Fibroblast of villous mesenchyme (primary cell): Measurements from ENCODE around the gene SLC25A38. TPM values are rescaled to one million over a fixed set of nuclear protein-coding genes. Genes with fewer than 3 reads are reported as not detected.

Source experiments
- DNase-seq: peaks from one replicate; pipeline ENCODE4 v3.0.0-alpha.2; 2010; ENCODE audit warnings: low read depth
- H3K4me3 ChIP-seq: 2 replicates; pipeline ENCODE4 v1.5.1; 2011; ENCODE audit warnings: low read depth, mild to moderate bottlenecking, low read length
- CTCF ChIP-seq: IDR thresholded peaks from 2 replicates; pipeline ENCODE4 v1.5.1; 2012; ENCODE audit warnings: low read depth, mild to moderate bottlenecking, low read length; ENCODE audit not compliant: insufficient read depth
- total RNA-seq: library from RNA; depleted of rRNA; stranded (reverse); fragments of >200 nt; gene quantifications from 2 replicates; pipeline ENCODE4 v1.2.3, GENCODE V29; 2012

The SLC25A38 gene
- total RNA-seq, 1 donor = 22.5 TPM

- peak; percentile 33 for DNase-seq
- peak; percentile 72 for TF ChIP-seq CTCF
These were observed 5.1 kb upstream of the SLC25A38 start for GRCh38 chr3:39378088-39378487.

GRCh38 chr3:39378957-39379777 lies 4.0 kb upstream of the SLC25A38 start:
- TF ChIP-seq CTCF = no peak
- no peak for DNase-seq
- no peak overlapping the region for H3K4me3 ChIP-seq

More at GRCh38 chr3:39378088-39378487, 5.1 kb upstream of the SLC25A38 start:
- no peak overlapping the region for H3K4me3 ChIP-seq

GRCh38 chr3:39379778-39380155 lies 3.4 kb upstream of the SLC25A38 start:
- H3K4me3 ChIP-seq = no peak overlapping the region
- TF ChIP-seq CTCF = no peak
- no peak for DNase-seq

DNA sequence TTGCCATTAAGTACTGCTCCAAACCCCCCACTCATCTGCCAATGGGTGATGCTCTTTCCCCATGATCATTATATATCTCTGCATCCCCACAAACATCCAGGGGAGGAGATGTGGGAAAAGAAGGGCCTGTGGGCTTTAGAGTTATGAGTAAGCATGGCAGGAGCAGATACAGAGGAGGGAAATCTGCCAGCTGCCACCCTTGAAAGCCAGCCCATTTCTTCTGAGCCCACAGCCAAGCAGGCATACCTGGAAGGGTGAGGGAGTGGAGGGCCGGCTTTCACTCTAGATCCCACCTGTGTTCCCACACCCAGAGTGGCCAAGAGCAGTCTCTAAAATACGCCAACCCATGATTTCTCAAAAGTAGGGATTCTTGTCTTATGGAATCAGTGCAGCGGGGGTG lies 1.7 kb upstream of the SLC25A38 start:
- DNase-seq = no peak
- TF ChIP-seq CTCF = no peak
- no peak overlapping the region for H3K4me3 ChIP-seq

GRCh38 chr3:39383881-39384664 lies 903 bp downstream of the SLC25A38 start:
- TF ChIP-seq CTCF = no peak
- peak overlapping the region; percentile 90 for H3K4me3 ChIP-seq
- peak; percentile 94 for DNase-seq

GRCh38 chr3:39384665-39385000 lies 1.5 kb downstream of the SLC25A38 start:
- DNase-seq = no peak
- H3K4me3 ChIP-seq = peak overlapping the region; percentile 90
- no peak for TF ChIP-seq CTCF
